MV-4-11 (cell line): ENCODE data around the gene PSEN2.

Experiments used
- DNase-seq: peaks from one replicate; lab custom pipeline; 2025; lab: John Stamatoyannopoulos, UW

PSEN2 gene

GRCh38 chr1:226886122-226886901, 15.9 kb downstream of the PSEN2 start:
- DNase-seq = peak; percentile 81

DNA sequence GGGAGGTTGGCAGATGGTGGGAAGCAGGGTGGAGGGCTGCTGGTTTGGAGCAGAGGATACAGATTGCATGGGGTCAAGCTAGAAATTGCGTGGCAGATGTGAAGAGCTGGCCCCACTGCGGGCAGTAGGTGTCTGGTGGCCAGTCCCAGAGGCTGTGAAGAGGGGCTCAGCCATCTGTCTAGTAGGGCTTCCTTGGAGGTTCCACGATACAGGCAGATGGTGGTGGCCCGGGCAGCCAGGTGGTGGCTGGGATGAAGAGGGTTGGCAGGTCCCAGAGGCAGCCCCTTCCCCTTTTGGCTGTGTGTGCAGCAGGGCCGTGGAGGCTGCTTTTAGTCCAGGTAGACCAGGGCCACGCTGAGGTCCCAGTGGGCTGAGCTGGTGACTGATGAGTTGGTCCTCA, 16.6 kb downstream of the PSEN2 start:
- no peak for DNase-seq

GRCh38 chr1:226888021-226888420, 17.6 kb downstream of the PSEN2 start:
- DNase-seq = no peak

DNA sequence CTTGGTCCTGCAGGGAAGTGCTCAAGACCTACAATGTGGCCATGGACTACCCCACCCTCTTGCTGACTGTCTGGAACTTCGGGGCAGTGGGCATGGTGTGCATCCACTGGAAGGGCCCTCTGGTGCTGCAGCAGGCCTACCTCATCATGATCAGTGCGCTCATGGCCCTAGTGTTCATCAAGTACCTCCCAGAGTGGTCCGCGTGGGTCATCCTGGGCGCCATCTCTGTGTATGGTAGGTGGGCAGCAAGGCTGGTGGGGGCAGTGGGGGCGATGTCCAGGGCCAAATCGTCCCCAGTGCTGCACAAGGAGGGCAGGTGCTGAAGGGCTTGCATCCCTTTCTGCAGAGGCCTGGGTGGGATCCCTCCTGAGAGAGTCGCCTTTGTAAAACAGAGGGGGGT, 18.4 kb downstream of the PSEN2 start:
- no peak for DNase-seq

DNA sequence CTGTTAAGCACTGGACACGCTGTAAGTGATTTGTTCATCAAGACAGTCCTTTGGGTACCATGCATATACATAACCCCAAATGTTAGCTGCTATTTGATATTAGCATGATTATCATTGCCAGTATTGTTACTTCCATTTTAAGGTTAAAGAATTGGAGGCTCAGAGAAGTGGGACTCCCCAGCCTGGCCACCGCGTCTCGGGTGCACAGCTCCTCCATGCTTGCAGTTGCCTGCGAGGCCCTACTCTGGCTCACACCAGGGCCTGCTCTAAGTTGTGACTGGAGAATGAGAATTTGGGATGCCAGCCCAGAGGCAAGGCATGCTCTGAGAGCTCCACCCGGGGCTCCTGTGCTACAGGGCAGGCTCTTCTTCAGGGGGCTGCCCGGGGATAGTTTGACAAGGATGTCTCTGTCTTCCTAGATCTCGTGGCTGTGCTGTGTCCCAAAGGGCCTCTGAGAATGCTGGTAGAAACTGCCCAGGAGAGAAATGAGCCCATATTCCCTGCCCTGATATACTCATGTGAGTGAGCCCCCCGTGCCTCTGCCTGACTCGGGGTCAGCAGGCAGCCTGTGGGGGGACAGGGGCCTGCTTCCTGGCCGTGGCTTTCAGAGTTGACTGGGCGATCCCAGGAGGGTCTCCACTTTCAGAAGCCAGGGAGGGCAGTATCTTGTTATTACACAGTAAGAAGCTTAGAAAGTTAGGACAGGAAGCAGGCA, 19.4 kb downstream of the PSEN2 start:
- DNase-seq = no peak

DNA sequence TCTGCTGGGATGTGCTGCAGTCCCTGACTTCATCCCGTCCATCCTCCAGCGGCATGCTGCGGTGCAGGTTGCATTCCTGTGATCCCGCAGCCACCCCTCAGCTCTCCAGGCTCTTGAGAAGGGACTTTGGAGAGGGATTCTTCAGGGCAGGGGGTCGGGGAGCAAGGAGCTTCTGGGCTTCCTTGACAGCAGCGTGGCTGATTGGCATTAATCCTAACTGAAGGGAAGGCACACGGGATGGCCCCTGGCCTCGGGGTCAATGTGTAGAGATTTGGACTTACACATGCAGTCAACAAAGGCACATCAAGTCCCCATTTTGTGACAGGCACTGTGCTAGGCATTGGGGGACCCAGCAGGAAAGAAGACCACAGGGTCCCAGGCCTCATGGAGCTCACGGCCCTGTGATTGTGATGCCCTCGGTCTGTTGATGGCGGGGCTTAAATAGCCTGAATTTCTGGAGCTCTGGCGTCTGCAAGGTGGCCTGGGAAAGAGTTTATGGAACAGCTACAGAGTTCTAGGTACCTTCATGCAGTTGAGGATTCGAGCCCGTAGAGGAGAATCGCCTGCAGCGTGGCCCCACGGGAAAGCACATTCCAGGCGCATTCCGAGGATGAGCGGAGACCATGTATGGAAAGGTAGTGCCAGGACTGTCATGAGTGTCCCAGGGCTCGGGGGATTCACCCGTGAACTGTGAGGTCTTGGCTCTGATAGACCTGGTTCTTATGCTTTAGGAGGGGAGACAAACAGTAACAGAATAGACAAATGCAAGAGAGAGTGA, 20.1 kb downstream of the PSEN2 start:
- no peak for DNase-seq

GRCh38 chr1:226891346-226891745, 20.9 kb downstream of the PSEN2 start:
- DNase-seq = no peak

DNA sequence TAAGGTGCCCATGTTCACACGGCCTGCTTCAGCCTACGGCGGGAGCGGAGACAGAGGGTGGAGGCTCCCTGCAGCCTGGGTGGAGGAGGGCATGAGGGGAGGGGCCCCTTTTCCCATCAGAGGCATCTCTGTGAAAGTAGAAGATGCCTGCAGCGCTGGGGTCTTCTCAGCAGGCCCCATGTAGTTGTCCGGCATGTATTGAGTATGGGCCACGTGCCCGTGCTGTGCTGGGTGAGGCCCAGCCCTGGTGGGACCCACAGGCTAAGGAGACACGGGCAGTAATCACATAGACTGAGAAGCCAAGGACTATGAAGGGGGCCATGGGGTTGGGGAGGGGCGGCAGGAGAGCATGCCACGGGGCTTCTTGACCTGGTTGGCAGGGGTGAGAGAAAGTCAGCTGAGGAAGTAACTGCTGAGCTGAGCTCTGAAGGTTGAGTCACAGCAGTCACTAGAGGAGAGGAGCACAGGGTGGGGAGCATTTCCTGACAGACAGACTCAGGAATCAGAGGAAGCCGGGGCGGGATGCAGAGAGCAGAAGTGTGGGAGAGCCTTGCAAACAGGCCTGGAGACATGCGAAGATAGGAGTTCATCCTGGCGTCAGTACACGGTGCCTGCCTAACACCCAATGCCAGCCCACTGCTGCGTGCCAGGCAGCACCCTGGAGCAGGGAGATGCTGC, 21.6 kb downstream of the PSEN2 start:
- DNase-seq = peak; percentile 35

GRCh38 chr1:226892524-226892875, 22.1 kb downstream of the PSEN2 start:
- DNase-seq = no peak

DNA sequence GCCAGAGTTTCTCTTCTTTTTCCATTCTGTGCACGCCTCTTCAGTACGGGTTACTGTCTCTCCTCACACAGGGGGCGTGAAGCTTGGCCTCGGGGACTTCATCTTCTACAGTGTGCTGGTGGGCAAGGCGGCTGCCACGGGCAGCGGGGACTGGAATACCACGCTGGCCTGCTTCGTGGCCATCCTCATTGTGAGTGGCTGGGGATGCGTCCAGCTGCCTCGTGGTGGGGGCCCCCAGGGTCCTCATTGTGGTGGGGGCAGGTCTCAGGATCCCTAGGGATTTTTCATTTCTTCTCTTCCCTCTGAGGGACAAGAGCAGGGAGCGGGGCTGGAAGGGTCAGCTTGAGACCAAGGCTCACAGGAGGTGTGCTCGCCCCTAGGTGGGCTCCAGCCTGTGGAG, 23.5 kb downstream of the PSEN2 start:
- DNase-seq = no peak

GRCh38 chr1:226894826-226895225, 24.4 kb downstream of the PSEN2 start:
- DNase-seq = no peak

GRCh38 chr1:226895644-226896043, 25.2 kb downstream of the PSEN2 start:
- DNase-seq = no peak

DNA sequence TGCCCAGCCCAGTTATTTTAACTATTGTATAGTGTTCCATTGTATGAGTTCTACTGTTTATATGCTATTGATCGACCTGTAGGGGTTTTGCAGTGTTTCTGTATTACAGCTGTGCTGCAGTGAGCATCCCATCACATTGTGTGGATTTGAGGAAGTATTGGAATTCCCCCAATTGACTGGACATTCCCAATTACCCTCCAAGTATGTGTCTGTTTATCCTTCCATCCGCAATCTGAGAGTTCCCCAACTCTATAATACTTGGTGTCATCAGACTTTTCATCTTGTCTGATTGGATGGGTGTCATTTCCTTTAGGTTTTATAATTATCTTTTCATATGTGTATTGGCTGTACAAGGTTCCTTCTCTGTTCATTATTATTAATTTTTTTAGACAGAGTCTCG, 27.8 kb downstream of the PSEN2 start:
- DNase-seq = no peak

- DNase-seq = no peak
These were observed 31.0 kb downstream of the PSEN2 start for GRCh38 chr1:226901421-226901820.

GRCh38 chr1:226902601-226903000, 32.2 kb downstream of the PSEN2 start:
- DNase-seq = no peak

DNA sequence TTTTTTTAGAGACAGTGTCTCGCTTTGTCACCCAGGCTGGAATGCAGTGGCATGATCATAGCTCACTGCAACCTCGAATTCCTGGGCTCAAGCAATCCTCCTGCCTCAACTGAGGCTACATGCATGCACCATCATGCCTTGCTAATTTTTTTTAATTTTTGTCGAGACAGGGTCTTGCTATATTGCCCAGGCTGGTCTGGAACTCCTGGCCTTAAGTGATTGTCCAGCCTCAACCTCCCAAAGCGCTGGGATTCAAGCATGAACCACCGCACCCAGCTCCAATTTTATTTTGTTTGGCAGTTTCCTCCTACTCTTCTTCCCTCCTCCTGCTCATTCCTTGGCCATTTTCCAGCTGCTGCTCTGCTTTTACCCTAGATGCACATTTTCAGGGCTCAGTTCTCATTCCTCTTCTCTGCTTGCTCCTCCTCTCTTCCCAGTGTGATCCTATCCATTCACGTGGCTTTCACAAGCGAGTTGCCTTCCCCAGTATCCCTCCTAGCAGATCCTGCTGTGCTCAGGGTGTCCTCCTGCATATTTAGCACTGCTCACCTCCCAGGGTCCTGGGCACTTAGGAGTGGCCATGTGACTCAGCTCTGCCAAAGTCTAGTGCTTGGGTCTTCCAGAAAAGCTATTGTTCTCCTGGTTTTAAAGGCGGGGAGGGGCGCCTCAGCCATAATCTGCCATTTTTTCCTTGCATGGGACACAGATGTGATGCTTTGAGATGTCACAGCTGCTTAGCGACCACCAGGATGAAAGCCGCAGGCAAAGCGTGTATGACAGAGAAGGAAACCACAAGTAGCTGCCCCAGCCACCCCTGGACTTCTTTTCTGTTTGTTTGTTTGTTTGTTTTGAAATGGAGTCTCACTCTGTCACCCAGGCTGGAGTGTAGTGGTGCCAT, 33.7 kb downstream of the PSEN2 start:
- no peak for DNase-seq

- no peak for DNase-seq
These were observed 34.4 kb downstream of the PSEN2 start for GRCh38 chr1:226904772-226905171.

DNA sequence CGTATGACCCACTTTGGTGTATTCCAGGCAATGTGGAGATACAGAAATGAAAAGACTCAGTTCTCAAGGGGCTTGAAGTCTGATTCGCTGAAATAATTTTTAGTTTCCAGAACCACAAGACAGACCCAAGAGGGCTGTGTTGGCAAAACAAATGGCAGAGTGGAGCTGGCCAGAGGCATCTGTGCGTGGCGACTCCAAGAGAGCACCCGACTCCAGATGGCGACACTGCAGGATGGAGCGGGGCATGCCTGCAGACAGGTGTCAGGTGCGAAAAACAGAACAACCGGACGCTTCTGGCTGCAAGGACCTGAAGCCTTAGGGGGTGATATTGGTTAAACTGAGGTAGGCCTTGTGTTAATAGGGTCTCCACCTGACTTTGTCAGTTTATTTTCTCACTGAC, 38.0 kb downstream of the PSEN2 start:
- DNase-seq = no peak

DNA sequence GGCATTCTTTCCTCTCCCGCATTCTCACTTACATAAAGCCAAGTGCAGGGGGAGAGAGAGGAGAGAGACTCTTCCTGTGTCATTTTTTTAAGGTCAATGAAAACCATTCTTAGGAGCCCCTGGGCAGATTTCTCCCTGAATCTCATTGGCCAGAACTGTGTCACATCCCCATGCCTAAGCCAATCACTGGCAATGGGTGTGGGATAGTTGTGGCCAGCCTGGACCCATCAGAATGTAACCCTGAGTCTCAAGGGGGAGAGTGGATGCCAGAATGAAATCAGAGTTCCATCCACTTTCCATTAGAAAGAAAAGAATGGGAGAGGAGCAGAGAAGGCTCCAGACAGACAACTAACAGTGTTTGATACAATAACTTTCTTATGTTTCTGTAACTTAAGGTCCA, 38.5 kb downstream of the PSEN2 start:
- no peak for DNase-seq

DNA sequence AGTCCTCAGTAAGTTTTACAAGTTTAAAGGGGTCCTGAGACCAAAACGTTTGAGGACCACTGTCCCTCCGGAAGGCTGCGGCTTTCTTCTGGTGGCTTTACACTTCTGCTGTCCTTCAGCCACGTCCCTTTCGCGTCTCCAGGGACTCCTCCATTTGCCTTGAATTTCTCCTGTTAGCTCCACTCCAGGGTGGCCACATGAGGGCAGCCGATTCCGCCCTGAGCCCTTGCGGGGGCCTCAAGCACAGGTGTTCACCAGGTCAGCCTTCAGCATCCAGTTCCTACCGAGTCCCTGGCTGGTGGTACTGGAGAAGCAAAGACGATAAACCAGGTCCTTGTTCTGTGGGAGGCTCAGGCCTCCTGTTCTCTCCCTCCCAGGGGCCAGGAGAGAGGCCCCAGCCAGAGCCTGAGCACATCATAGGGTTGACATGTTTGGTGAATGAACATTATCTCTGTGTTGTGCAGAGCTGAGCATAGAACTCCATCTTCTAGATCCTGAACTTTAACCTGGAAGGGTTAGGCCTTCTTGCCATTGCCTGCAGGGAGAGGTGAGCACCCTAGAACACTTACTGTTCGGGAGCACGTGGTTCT, 42.3 kb downstream of the PSEN2 start:
- no peak for DNase-seq

- no peak for DNase-seq
These were observed 45.2 kb downstream of the PSEN2 start for GRCh38 chr1:226915672-226915995.
